ENCODE results near the gene NKX1-1. TPM values are rescaled to one million over a fixed set of nuclear protein-coding genes. Genes with fewer than 3 reads are reported as not detected.

The NKX1-1 gene
- total RNA-seq, 1 donor from 2014 or later, result not detected

GRCh38 chr4:1370321-1371124, 35.7 kb downstream of the NKX1-1 start:
- DNase-seq (ENCODE audit: low spot score), result no peak
- Histone ChIP-seq H3K36me3 (no peaks in the 10 kb centered on the region), H3K27ac (no peak overlapping the region), H3K9ac (no peak overlapping the region), H2AFZ (replicated peaks) (no peak overlapping the region), H4K20me1 (ENCODE audit: low read depth) (no peaks in the 10 kb centered on the region), H3K79me2 (ENCODE audit: low read depth) (no peaks in the 10 kb centered on the region), H3K4me2 (no peak overlapping the region), H3K4me1 (peaks cover 13% of the 10 kb centered on the region), H3F3A (ENCODE audit: low read depth) (no peaks in the 10 kb centered on the region), H3K4me3 (no peak overlapping the region), H3K9me3 (ENCODE audit: low read depth) (no peaks in the 10 kb centered on the region), H3K27me3 (no peaks in the 10 kb centered on the region)
- Mint-ChIP-seq H3K4me1 (peaks cover 11% of the 10 kb centered on the region), H3K27me3 (ENCODE audit: insufficient read depth, low read depth) (peaks cover 7% of the 10 kb centered on the region), H3K9me3 (no peaks in the 10 kb centered on the region), H3K36me3 (peaks cover 26% of the 10 kb centered on the region), H3K4me3 (no peak overlapping the region), H3K27ac (peak overlapping the region; percentile 27)
- TF ChIP-seq CTCF (IDR thresholded peaks at IDR 0.05) (no peak), EZH2 (IDR thresholded peaks at IDR 0.05) (no peak), EZH2phosphoT487 (IDR thresholded peaks at IDR 0.05) (no peak)

GRCh38 chr4:1369479-1370079, 36.7 kb downstream of the NKX1-1 start:
- H3K4me1 ChIP-seq, result peaks cover 13% of the 10 kb centered on the region
- TF ChIP-seq EZH2phosphoT487 (IDR thresholded peaks at IDR 0.05), result no peak
- no peak for TF ChIP-seq CTCF (IDR thresholded peaks at IDR 0.05)
- no peak for TF ChIP-seq EZH2 (IDR thresholded peaks at IDR 0.05)
- no peaks in the 10 kb centered on the region for H4K20me1 ChIP-seq (ENCODE audit: low read depth)
- H3K36me3 ChIP-seq, result no peaks in the 10 kb centered on the region
- no peak overlapping the region for H3K4me2 ChIP-seq
- no peaks in the 10 kb centered on the region for H3K79me2 ChIP-seq (ENCODE audit: low read depth)
- no peak overlapping the region for H2AFZ ChIP-seq (replicated peaks)
- no peaks in the 10 kb centered on the region for H3F3A ChIP-seq (ENCODE audit: low read depth)
- peak overlapping the region; percentile 10 for H3K27ac ChIP-seq
- no peak overlapping the region for H3K9ac ChIP-seq
- Mint-ChIP-seq H3K27me3 (ENCODE audit: insufficient read depth, low read depth) (peaks cover 7% of the 10 kb centered on the region), H3K4me3 (no peak overlapping the region), H3K27ac (peak overlapping the region; percentile 27), H3K9me3 (no peaks in the 10 kb centered on the region), H3K4me1 (peaks cover 11% of the 10 kb centered on the region), H3K36me3 (peaks cover 26% of the 10 kb centered on the region)
- no peak overlapping the region for H3K4me3 ChIP-seq
- no peak for DNase-seq (ENCODE audit: low spot score)
- H3K27me3 ChIP-seq, result no peaks in the 10 kb centered on the region
- H3K9me3 ChIP-seq (ENCODE audit: low read depth), result no peaks in the 10 kb centered on the region

DNA sequence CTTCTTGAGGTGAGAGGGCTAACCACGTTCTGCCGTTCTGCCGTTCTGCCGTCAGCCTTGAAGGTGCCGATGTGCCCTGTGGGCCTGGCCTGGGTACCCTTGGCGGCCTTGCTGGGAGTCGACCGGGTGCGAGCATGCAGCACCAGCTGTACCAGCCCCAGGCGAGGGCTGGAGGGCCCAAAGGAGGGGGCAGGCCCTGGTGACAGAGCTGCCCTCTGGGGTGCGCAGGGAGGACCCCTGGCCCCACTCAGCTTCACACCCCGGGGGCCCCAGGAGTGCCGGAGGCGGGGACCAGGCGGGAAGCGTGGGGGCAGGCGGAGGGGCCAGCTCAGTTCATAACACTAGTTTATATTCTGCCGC, 37.2 kb downstream of the NKX1-1 start:
- Histone ChIP-seq H3K27me3 (no peaks in the 10 kb centered on the region), H3K4me1 (peaks cover 13% of the 10 kb centered on the region), H2AFZ (replicated peaks) (no peak overlapping the region), H3K9me3 (ENCODE audit: low read depth) (no peaks in the 10 kb centered on the region), H3K9ac (no peak overlapping the region), H3K4me2 (no peak overlapping the region), H3K4me3 (no peak overlapping the region), H3F3A (ENCODE audit: low read depth) (no peaks in the 10 kb centered on the region), H3K36me3 (no peaks in the 10 kb centered on the region), H3K79me2 (ENCODE audit: low read depth) (no peaks in the 10 kb centered on the region), H4K20me1 (ENCODE audit: low read depth) (no peaks in the 10 kb centered on the region), H3K27ac (peak overlapping the region; percentile 10)
- peaks cover 11% of the 10 kb centered on the region for H3K4me1 Mint-ChIP-seq
- H3K4me3 Mint-ChIP-seq, result no peak overlapping the region
- TF ChIP-seq EZH2 (IDR thresholded peaks at IDR 0.05), result no peak
- TF ChIP-seq EZH2phosphoT487 (IDR thresholded peaks at IDR 0.05), result no peak
- no peak for TF ChIP-seq CTCF (IDR thresholded peaks at IDR 0.05)
- DNase-seq (ENCODE audit: low spot score), result no peak
- H3K27ac Mint-ChIP-seq, result peak overlapping the region; percentile 27
- H3K27me3 Mint-ChIP-seq (ENCODE audit: insufficient read depth, low read depth), result peaks cover 7% of the 10 kb centered on the region
- peaks cover 26% of the 10 kb centered on the region for H3K36me3 Mint-ChIP-seq
- H3K9me3 Mint-ChIP-seq, result no peaks in the 10 kb centered on the region

Data from neural progenitor cell (in vitro differentiated cells).